Activated CD8-positive, alpha-beta T cell treated with anti-CD3 and anti-CD28 coated beads for 36 hours (primary cell): ENCODE data around the gene MYL12B. TPM values are rescaled to one million over a fixed set of nuclear protein-coding genes. Genes with fewer than 3 reads are reported as not detected.

ENCODE experiments used
- ATAC-seq: fragments of 200-7000 bp; cut with Tn5 transposase; one replicate; pipeline ENCODE4 v1.10.0; 2021; ENCODE audit warnings: mild to moderate bottlenecking, moderate library complexity
- CTCF ChIA-PET: fragments of 350-600 bp; sonication (Branson Sonifier 250); formaldehyde crosslinking; loops from one replicate; lab custom pipeline; 2021; ENCODE audit warnings: antibody characterized with exemption; lab: Charles Lee
- POLR2A ChIA-PET: fragments of 350-600 bp; sonication (Branson Sonifier 250); formaldehyde crosslinking; loops from one replicate; lab custom pipeline; 2021; ENCODE audit warnings: antibody characterized with exemption; lab: Charles Lee
- DNase-seq: peaks from one replicate; pipeline ENCODE4 v3.0.0-alpha.2; 2020
- H3K27ac Mint-ChIP-seq: one replicate; pipeline ENCODE4 v1.8.0; 2021; ENCODE audit warnings: mild to moderate bottlenecking, mixed read lengths
- H3K27me3 Mint-ChIP-seq: one replicate; pipeline ENCODE4 v1.8.0; 2021; ENCODE audit warnings: mixed read lengths
- H3K36me3 Mint-ChIP-seq: one replicate; pipeline ENCODE4 v1.8.0; 2021; ENCODE audit warnings: low read depth, mixed read lengths
- H3K4me1 Mint-ChIP-seq: one replicate; pipeline ENCODE4 v1.8.0; 2021; ENCODE audit warnings: low read depth, mixed read lengths
- H3K4me3 Mint-ChIP-seq: one replicate; pipeline ENCODE4 v1.8.0; 2021; ENCODE audit warnings: mild to moderate bottlenecking, moderate library complexity, mixed read lengths
- H3K9me3 Mint-ChIP-seq: one replicate; pipeline ENCODE4 v1.8.0; 2021; ENCODE audit warnings: mixed read lengths
- intact Hi-C: fragments of 100-400 bp; cut with micrococcal nuclease; formaldehyde crosslinking; loops from one replicate; pipeline ENCODE4 v1.10.0; 2022
- total RNA-seq, 2 experiments: library from RNA; stranded (reverse); gene quantifications; one replicate each; pipeline ENCODE4 v1.2.3, GENCODE V29; 2021
- TF ChIP-seq, protein P1 (sequence below): fragments of 200-600 bp; IDR thresholded peaks from one replicate; pipeline ENCODE4 v1.8.0; 2022; ENCODE audit warnings: antibody characterized with exemption, mild to moderate bottlenecking

Gene MYL12B
- total RNA-seq, 2 experiments from 2014 or later, result 243 to 264 TPM

GRCh38 chr18:3319399-3319798, 57.5 kb downstream of the MYL12B start:
- Mint-ChIP-seq H3K27ac (no peak overlapping the region), H3K27me3 (peaks cover 1% of the 10 kb centered on the region), H3K4me1 (peaks cover 17% of the 10 kb centered on the region), H3K4me3 (no peak overlapping the region), H3K36me3 (no peaks in the 10 kb centered on the region), H3K9me3 (no peaks in the 10 kb centered on the region)
- intact Hi-C loops, result no loop called here
- CTCF ChIA-PET, result interaction anchor here (0.6 to 1.6 kb wide), 6 partner anchors 11 to 677 kb away, joined by 3 to 6 read pairs (median 4); no protein-coding TSS in a partner anchor
- POLR2A ChIA-PET, result no interaction called here
- peak; percentile 38 for DNase-seq
- TF ChIP-seq, protein P1, sequence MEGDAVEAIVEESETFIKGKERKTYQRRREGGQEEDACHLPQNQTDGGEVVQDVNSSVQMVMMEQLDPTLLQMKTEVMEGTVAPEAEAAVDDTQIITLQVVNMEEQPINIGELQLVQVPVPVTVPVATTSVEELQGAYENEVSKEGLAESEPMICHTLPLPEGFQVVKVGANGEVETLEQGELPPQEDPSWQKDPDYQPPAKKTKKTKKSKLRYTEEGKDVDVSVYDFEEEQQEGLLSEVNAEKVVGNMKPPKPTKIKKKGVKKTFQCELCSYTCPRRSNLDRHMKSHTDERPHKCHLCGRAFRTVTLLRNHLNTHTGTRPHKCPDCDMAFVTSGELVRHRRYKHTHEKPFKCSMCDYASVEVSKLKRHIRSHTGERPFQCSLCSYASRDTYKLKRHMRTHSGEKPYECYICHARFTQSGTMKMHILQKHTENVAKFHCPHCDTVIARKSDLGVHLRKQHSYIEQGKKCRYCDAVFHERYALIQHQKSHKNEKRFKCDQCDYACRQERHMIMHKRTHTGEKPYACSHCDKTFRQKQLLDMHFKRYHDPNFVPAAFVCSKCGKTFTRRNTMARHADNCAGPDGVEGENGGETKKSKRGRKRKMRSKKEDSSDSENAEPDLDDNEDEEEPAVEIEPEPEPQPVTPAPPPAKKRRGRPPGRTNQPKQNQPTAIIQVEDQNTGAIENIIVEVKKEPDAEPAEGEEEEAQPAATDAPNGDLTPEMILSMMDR, result no peak
- peak; percentile 72 for ATAC-seq

GRCh38 chr18:3319894-3320454, 58.0 kb downstream of the MYL12B start:
- ATAC-seq, result peak; percentile 11
- ChIA-PET POLR2A (no interaction called here), CTCF (interaction anchor here (0.6 to 1.6 kb wide), 7 partner anchors 11 to 676 kb away, joined by 3 to 6 read pairs (median 4); no protein-coding TSS in a partner anchor)
- Mint-ChIP-seq H3K27ac (no peak overlapping the region), H3K27me3 (peaks cover 1% of the 10 kb centered on the region), H3K4me3 (no peak overlapping the region), H3K9me3 (no peaks in the 10 kb centered on the region), H3K36me3 (no peaks in the 10 kb centered on the region), H3K4me1 (peaks cover 17% of the 10 kb centered on the region)
- DNase-seq, result no peak
- TF ChIP-seq, protein P1, result no peak
- intact Hi-C loops, result no loop called here

GRCh38 chr18:3321133-3321812, 59.3 kb downstream of the MYL12B start:
- ChIA-PET POLR2A (interaction anchor here (0.6 kb wide), 1 partner anchor 19 kb away, joined by 3 read pairs; no protein-coding TSS in a partner anchor), CTCF (interaction anchor here (1.0 to 1.7 kb wide), 2 partner anchors 23 to 345 kb away, joined by 4 to 5 read pairs; no protein-coding TSS in a partner anchor)
- H3K36me3 Mint-ChIP-seq, result no peaks in the 10 kb centered on the region
- no peak for DNase-seq
- ATAC-seq, result no peak
- peaks cover 17% of the 10 kb centered on the region for H3K4me1 Mint-ChIP-seq
- intact Hi-C loops, result no loop called here
- H3K27ac Mint-ChIP-seq, result no peak overlapping the region
- no peak overlapping the region for H3K4me3 Mint-ChIP-seq
- no peaks in the 10 kb centered on the region for H3K9me3 Mint-ChIP-seq
- TF ChIP-seq, protein P1, result no peak
- peaks cover 1% of the 10 kb centered on the region for H3K27me3 Mint-ChIP-seq

DNA sequence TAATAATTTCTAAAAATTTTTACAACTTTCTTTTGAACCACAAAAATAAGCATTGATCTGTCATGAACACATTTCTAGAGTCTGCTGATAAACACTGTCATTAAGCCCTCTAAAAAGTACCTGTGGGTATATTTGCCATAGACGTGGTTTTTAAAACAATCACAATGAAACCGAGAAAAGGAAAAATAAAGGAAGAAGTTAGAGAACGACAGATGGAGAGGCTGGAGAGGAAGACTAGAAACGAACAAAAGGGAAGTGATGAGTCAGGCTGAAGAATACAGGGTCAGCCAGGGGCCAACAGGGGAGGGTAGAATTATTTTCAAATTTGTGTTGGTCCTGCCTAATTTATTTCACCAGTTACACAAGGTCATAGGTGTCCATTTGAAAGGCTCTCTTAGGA, 62.0 kb downstream of the MYL12B start:
- Mint-ChIP-seq H3K9me3 (no peaks in the 10 kb centered on the region), H3K27ac (no peak overlapping the region), H3K4me1 (peaks cover 16% of the 10 kb centered on the region), H3K4me3 (no peak overlapping the region), H3K27me3 (peaks cover 3% of the 10 kb centered on the region), H3K36me3 (no peaks in the 10 kb centered on the region)
- ATAC-seq, result no peak
- intact Hi-C loops, result no loop called here
- TF ChIP-seq, protein P1, result no peak
- POLR2A ChIA-PET, result no interaction called here
- CTCF ChIA-PET, result interaction anchor here (0.6 to 1.7 kb wide), 6 partner anchors 26 to 342 kb away, joined by 3 to 6 read pairs (median 6); no protein-coding TSS in a partner anchor
- DNase-seq, result no peak

Other genes starting within 250 kb of the MYL12B start
- gene LPIN2, start 249.0 kb upstream of the MYL12B start, total RNA-seq, result 10 to 100 TPM; 95.5 to 95.7 TPM
- 1 to 10 TPM; 1.0 to 1.3 TPM for gene MYOM1, start 42.2 kb upstream of the MYL12B start, total RNA-seq
- 100 to 1,000 TPM; 405 to 423 TPM for gene MYL12A, start 14.3 kb upstream of the MYL12B start, total RNA-seq
- 10 to 100 TPM; 33.3 to 34.5 TPM for gene TGIF1, start 188.0 kb downstream of the MYL12B start, total RNA-seq